Upper lobe of left lung (tissue), 6 donors: ENCODE results near the gene NRXN3. TPM values are rescaled to one million over a fixed set of nuclear protein-coding genes. Genes with fewer than 3 reads are reported as not detected.

ENCODE experiments used
- ATAC-seq, 2 donors: fragments of 200-7000 bp; cut with Tn5 transposase; one replicate each; pipeline ENCODE4 v1.9.1; 2022; ENCODE audit warnings: mild to moderate bottlenecking in 2 of 2, moderate library complexity in 2 of 2; ENCODE audit not compliant: low FRiP score in 2 of 2
- DNase-seq, 2 donors: peaks; one replicate each; pipeline ENCODE4 v3.0.0-alpha.2; 2019 to 2020
- H3K27ac ChIP-seq, 4 donors: fragments of 200-600 bp; sonication (generic); one replicate each; pipeline ENCODE4 v1.5.1; 2016 to 2019
- H3K27me3 ChIP-seq, 4 donors: fragments of 200-600 bp; sonication (generic); one replicate each; pipeline ENCODE4 v1.5.1; 2017 to 2019
- H3K36me3 ChIP-seq, 4 donors: fragments of 200-600 bp; sonication (generic); one replicate each; pipeline ENCODE4 v1.5.1; 2016 to 2019
- H3K4me1 ChIP-seq, 4 donors: fragments of 200-600 bp; sonication (generic); one replicate each; pipeline ENCODE4 v1.5.1; 2018 to 2019
- H3K4me3 ChIP-seq, 4 donors: fragments of 200-600 bp; sonication (generic); one replicate each; pipeline ENCODE4 v1.5.1; 2017 to 2019; ENCODE audit warnings: mild to moderate bottlenecking in 2 of 4, moderate library complexity in 1 of 4
- H3K9me3 ChIP-seq, 4 donors: fragments of 200-600 bp; sonication (generic); one replicate each; pipeline ENCODE4 v1.5.1; 2018 to 2019
- EP300 ChIP-seq, 4 donors: sonication (generic); formaldehyde crosslinking; IDR thresholded peaks; one replicate each; pipeline ENCODE4 v1.5.1; 2017; ENCODE audit warnings: antibody characterized with exemption in 4 of 4, control low read depth in 2 of 4
- POLR2A ChIP-seq, 4 donors: fragments of 450-650 bp; IDR thresholded peaks; one replicate each; pipeline ENCODE4 v1.5.1; 2016 to 2017; ENCODE audit warnings: antibody characterized with exemption in 4 of 4, mild to moderate bottlenecking in 2 of 4
- POLR2AphosphoS5 ChIP-seq, 2 donors: sonication (generic); formaldehyde crosslinking; IDR thresholded peaks; one replicate each; pipeline ENCODE4 v1.5.1; 2017; ENCODE audit warnings: antibody characterized with exemption in 2 of 2
- WGBS, 2 donors: methylation state at CpG; one replicate each; pipeline ENCODE4 v1.1.5; 2017 to 2018; 5-methylcytosine and 5-hydroxymethylcytosine counted together
- total RNA-seq, 6 donors: library from RNA; depleted of rRNA in 4 of 6; stranded (reverse); fragments of >200 nt in 4 of 6; gene quantifications; one replicate each; pipeline versions ENCODE4 v1.1.0 to v1.2.1, GENCODE V29; 2016 to 2021
- TF ChIP-seq, protein P1 (sequence below), 6 experiments: fragments of 450-650 bp in 4 of 6; fragments of 200-600 bp in 2 of 6; sonication (generic) in 2 of 6; IDR thresholded peaks; one replicate each; pipeline ENCODE4 v1.5.1; 2016 to 2019; ENCODE audit warnings: antibody characterized with exemption in 6 of 6
- donor health status: DM: no; HTN: no; CAD: no; lungs with moderate emphysema.
- donor health status: DM: no; HTN: yes; CAD: no; lungs with severe emphysema.

NRXN3 gene
- total RNA-seq, 6 donors from 2014 or later = 4.4 to 14.9 (median 7.2) TPM

- no peaks in the 10 kb centered on the region for H3K27me3 ChIP-seq
- ATAC-seq (no peak), DNase-seq (no peak)
- WGBS, 2 donors = 56 to 66% methylated on average over 8 of the region's 8 CpGs
- TF ChIP-seq, protein P1, sequence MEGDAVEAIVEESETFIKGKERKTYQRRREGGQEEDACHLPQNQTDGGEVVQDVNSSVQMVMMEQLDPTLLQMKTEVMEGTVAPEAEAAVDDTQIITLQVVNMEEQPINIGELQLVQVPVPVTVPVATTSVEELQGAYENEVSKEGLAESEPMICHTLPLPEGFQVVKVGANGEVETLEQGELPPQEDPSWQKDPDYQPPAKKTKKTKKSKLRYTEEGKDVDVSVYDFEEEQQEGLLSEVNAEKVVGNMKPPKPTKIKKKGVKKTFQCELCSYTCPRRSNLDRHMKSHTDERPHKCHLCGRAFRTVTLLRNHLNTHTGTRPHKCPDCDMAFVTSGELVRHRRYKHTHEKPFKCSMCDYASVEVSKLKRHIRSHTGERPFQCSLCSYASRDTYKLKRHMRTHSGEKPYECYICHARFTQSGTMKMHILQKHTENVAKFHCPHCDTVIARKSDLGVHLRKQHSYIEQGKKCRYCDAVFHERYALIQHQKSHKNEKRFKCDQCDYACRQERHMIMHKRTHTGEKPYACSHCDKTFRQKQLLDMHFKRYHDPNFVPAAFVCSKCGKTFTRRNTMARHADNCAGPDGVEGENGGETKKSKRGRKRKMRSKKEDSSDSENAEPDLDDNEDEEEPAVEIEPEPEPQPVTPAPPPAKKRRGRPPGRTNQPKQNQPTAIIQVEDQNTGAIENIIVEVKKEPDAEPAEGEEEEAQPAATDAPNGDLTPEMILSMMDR (IDR thresholded peaks at IDR 0.05) = no peak
- TF ChIP-seq POLR2AphosphoS5 (IDR thresholded peaks at IDR 0.05) (no peak), POLR2A (IDR thresholded peaks at IDR 0.05) (no peak), EP300 (IDR thresholded peaks at IDR 0.05) (no peak)
- H3K4me3 ChIP-seq = no peak overlapping the region
- H3K9me3 ChIP-seq = peaks cover 0 to 4% (median 0%) of the 10 kb centered on the region in 4 donors
- H3K27ac ChIP-seq = no peak overlapping the region
- no peaks in the 10 kb centered on the region for H3K4me1 ChIP-seq
- H3K36me3 ChIP-seq = no peaks in the 10 kb centered on the region
Observed at GRCh38 chr14:79044894-79045624, 874.9 kb downstream of the NRXN3 start.

DNA sequence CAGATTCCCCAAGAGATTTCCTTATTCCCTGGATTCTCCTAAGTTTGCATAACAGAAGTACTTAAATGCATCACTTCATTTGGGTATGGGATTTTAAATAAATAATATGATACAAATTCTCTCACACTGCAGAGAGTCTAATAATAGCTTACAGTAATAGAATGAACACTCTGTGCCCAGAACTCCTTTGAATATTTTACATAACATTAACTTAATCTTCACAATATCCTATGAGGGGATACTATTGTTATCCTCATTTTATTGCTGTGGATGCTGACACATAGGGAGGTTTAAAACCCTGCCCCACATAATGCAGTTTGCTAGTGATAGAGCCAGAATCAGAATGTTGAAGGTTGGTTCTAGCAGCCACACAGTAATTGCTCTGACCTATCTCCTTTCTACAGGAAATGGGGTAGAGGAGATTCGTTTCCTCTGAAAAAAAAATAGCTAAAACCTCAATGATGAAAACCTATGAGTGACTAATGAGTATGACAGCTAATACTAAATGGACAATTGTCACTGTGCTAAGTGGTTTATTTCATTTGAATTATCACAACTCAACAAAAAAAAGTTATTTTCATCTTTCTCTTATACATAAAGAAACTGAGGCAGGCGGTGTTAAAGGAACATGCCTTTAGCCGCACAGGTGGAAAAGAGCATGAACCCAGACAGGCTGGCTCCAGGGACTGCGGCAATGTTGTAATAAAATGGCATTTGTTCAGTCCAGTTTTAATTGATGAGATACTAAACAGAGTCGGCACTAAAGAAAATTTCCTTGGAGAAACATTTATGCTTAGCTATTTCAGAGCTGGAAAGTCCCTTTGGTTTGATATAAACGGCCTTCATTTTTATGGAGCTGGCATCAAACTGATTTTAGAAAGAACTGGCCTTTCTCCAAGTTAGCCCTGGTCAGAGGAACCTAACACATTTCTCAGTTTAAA, 880.9 kb downstream of the NRXN3 start:
- no peak for DNase-seq
- H3K4me3 ChIP-seq = no peak overlapping the region
- H3K27ac ChIP-seq = no peak overlapping the region
- no peaks in the 10 kb centered on the region for H3K36me3 ChIP-seq
- H3K4me1 ChIP-seq = no peaks in the 10 kb centered on the region
- H3K9me3 ChIP-seq = no peaks in the 10 kb centered on the region
- ATAC-seq = no peak
- H3K27me3 ChIP-seq = no peaks in the 10 kb centered on the region
- WGBS, 2 donors = 60 to 65% methylated on average over 6 of the region's 6 CpGs
- TF ChIP-seq, protein P1 (IDR thresholded peaks at IDR 0.05) = no peak
- TF ChIP-seq POLR2A (IDR thresholded peaks at IDR 0.05) (no peak), EP300 (IDR thresholded peaks at IDR 0.05) (no peak), POLR2AphosphoS5 (IDR thresholded peaks at IDR 0.05) (no peak)

DNA sequence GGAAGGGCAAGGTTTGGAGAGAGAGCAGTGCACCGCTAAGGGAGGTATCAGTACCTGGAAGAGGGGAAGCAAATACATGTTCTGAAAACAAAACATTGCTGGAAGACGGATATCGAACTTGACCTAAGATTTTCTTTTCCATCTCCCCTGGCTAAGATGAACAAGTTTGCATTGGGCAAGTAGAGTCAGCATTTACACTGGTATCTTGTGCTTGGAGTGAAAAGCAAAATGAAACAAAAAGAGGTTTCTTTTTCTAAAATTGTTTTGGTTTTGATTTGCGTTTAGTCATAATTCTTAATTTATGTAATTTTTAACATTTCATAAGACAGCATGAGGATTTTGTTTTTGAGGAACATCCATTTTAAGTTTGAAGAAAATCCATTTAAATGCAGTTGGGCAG, 881.6 kb downstream of the NRXN3 start:
- no peaks in the 10 kb centered on the region for H3K36me3 ChIP-seq
- H3K4me1 ChIP-seq = no peaks in the 10 kb centered on the region
- no peak overlapping the region for H3K4me3 ChIP-seq
- H3K27me3 ChIP-seq = no peaks in the 10 kb centered on the region
- WGBS, 2 donors = 83 to 86% methylated on average over 4 of the region's 4 CpGs
- no peaks in the 10 kb centered on the region for H3K9me3 ChIP-seq
- ATAC-seq = no peak
- TF ChIP-seq POLR2AphosphoS5 (IDR thresholded peaks at IDR 0.05) (no peak), POLR2A (IDR thresholded peaks at IDR 0.05) (no peak), EP300 (IDR thresholded peaks at IDR 0.05) (no peak)
- no peak overlapping the region for H3K27ac ChIP-seq
- DNase-seq = no peak

DNA sequence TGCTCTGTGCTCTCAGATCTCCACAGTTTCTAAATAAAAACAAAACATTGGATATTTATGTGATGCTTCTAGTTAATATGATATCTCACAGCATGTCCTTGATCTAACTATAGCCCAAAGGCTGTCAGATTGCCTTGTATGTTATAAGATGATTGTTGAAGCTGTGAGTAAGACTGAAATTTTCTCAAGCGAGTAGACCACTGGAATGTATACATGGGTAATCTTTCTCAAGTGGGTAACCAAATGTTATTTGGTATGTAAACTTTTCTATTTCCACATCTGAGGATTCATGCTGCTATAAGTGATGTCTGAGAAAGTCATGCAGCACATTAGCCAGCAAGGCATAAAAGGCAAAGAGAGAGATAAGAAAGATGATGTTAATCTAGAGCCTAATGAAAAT, 886.7 kb downstream of the NRXN3 start:
- Histone ChIP-seq H3K4me3 (no peak overlapping the region), H3K27ac (no peak overlapping the region), H3K4me1 (no peaks in the 10 kb centered on the region), H3K36me3 (no peaks in the 10 kb centered on the region), H3K27me3 (no peaks in the 10 kb centered on the region), H3K9me3 (no peaks in the 10 kb centered on the region)
- no peak for TF ChIP-seq POLR2AphosphoS5 (IDR thresholded peaks at IDR 0.05)
- no peak for TF ChIP-seq EP300 (IDR thresholded peaks at IDR 0.05)
- TF ChIP-seq, protein P1 (IDR thresholded peaks at IDR 0.05) = no peak
- TF ChIP-seq POLR2A (IDR thresholded peaks at IDR 0.05) = no peak
- ATAC-seq (no peak), DNase-seq (no peak)
- 58 to 67% methylated on average over 1 of the region's 1 CpG for WGBS, 2 donors

GRCh38 chr14:79057333-79057732, 887.2 kb downstream of the NRXN3 start:
- Histone ChIP-seq H3K4me3 (no peak overlapping the region), H3K9me3 (no peaks in the 10 kb centered on the region), H3K4me1 (no peaks in the 10 kb centered on the region), H3K27me3 (no peaks in the 10 kb centered on the region), H3K27ac (no peak overlapping the region), H3K36me3 (no peaks in the 10 kb centered on the region)
- 82 to 89% methylated on average over 2 of the region's 2 CpGs for WGBS, 2 donors
- DNase-seq (no peak), ATAC-seq (no peak)
- TF ChIP-seq, protein P1 (IDR thresholded peaks at IDR 0.05) = no peak
- no peak for TF ChIP-seq POLR2A (IDR thresholded peaks at IDR 0.05)
- no peak for TF ChIP-seq EP300 (IDR thresholded peaks at IDR 0.05)
- no peak for TF ChIP-seq POLR2AphosphoS5 (IDR thresholded peaks at IDR 0.05)
